ENCODE measurements around the gene AGPS. TPM values are rescaled to one million over a fixed set of nuclear protein-coding genes. Genes with fewer than 3 reads are reported as not detected.

AGPS gene
- total RNA-seq, 2 donors from 2014 or later = 17.5 to 21.7 TPM

DNA sequence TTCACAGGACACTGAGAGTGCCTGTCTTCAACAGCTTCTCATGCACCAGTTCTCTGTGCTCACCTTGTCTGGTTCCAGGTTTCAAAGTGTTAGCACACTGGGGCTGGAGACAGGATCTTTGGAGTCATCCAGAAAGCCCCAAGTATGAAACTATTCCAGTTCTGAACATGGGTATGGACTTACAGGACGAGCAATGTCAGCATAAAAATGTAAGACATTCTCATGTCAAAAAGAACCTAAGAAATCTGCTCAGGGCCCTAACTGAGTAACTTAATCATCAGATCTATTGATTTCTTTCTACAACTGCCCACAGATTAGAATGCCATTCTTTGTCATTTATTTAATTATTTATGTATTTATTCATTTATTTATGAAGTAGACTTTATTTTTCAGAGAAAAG, 184.5 kb downstream of the AGPS start:
- Histone ChIP-seq H3K27ac (no peak overlapping the region), H3K36me3 (no peaks in the 10 kb centered on the region), H3K4me1 (ENCODE audit: control insufficient read depth in 1 of 2, low read depth in 2 of 2) (no peaks in the 10 kb centered on the region), H3K4me3 (no peak overlapping the region), H3K9me3 (no peaks in the 10 kb centered on the region), H3K27me3 (replicated peaks; ENCODE audit: insufficient read depth) (no peaks in the 10 kb centered on the region)
- TF ChIP-seq, protein P1, sequence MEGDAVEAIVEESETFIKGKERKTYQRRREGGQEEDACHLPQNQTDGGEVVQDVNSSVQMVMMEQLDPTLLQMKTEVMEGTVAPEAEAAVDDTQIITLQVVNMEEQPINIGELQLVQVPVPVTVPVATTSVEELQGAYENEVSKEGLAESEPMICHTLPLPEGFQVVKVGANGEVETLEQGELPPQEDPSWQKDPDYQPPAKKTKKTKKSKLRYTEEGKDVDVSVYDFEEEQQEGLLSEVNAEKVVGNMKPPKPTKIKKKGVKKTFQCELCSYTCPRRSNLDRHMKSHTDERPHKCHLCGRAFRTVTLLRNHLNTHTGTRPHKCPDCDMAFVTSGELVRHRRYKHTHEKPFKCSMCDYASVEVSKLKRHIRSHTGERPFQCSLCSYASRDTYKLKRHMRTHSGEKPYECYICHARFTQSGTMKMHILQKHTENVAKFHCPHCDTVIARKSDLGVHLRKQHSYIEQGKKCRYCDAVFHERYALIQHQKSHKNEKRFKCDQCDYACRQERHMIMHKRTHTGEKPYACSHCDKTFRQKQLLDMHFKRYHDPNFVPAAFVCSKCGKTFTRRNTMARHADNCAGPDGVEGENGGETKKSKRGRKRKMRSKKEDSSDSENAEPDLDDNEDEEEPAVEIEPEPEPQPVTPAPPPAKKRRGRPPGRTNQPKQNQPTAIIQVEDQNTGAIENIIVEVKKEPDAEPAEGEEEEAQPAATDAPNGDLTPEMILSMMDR (IDR thresholded peaks at IDR 0.05) = no peak
- ATAC-seq (ENCODE audit: insufficient number of reproducible peaks, low FRiP score, low read depth) = no peak
- no peak for DNase-seq (ENCODE audit: low spot score)

DNA sequence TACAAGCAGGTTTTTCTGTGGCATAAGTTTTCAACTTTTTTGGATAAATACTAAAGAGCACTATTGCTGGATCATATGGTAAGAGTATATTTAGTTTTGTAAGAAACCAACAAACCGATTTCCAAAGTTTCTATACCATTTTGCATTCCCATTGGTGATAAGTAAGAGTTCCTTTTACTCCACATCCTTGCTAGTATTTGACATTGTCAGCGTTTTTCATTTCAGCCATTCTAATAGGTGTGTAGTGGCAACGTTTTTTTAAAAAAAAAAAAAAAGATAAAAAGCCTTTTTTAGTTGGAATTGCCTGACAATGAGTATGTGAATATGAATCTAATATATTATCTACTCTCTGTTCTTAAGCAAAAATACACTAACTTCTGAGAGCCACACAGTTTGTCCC, 185.9 kb downstream of the AGPS start:
- ATAC-seq (ENCODE audit: insufficient number of reproducible peaks, low FRiP score, low read depth) = no peak
- DNase-seq (ENCODE audit: low spot score) = no peak
- H3K9me3 ChIP-seq = no peaks in the 10 kb centered on the region
- H3K4me1 ChIP-seq (ENCODE audit: control insufficient read depth in 1 of 2, low read depth in 2 of 2) = no peaks in the 10 kb centered on the region
- H3K27me3 ChIP-seq (replicated peaks; ENCODE audit: insufficient read depth) = no peaks in the 10 kb centered on the region
- no peak overlapping the region for H3K27ac ChIP-seq
- H3K36me3 ChIP-seq = no peaks in the 10 kb centered on the region
- TF ChIP-seq, protein P1 (IDR thresholded peaks at IDR 0.05) = no peak
- H3K4me3 ChIP-seq = no peak overlapping the region

DNA sequence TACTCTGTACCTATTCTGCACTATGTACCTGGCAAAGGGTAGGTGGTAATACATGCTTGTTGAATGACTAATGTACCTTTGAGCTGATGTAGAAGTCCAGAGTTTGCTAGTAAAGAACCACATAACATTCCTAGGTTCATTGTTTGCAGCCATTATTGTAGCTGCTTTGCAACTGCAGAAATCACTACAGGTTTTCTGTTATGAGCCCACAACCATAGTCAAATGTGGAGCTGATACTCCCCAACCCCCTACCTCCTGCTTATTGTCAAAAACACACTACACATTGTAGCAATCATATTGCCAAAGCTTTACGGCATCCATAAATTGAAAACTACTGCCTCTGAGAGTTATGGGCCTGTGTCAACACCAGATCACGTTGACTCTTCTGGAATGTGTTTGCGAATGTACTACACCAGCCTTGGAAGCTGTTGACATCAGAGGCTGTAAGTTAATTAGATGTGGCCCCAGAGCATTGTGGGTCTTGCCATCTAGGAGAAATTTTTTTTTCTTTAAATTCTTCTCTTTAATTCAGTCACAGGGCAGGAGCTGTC, 187.0 kb downstream of the AGPS start:
- H3K4me1 ChIP-seq (ENCODE audit: control insufficient read depth in 1 of 2, low read depth in 2 of 2) = no peaks in the 10 kb centered on the region
- no peaks in the 10 kb centered on the region for H3K9me3 ChIP-seq
- ATAC-seq (ENCODE audit: insufficient number of reproducible peaks, low FRiP score, low read depth) (no peak), DNase-seq (ENCODE audit: low spot score) (no peak)
- no peak overlapping the region for H3K27ac ChIP-seq
- H3K4me3 ChIP-seq = no peak overlapping the region
- H3K27me3 ChIP-seq (replicated peaks; ENCODE audit: insufficient read depth) = no peaks in the 10 kb centered on the region
- TF ChIP-seq, protein P1 (IDR thresholded peaks at IDR 0.05) = no peak
- no peaks in the 10 kb centered on the region for H3K36me3 ChIP-seq

DNA sequence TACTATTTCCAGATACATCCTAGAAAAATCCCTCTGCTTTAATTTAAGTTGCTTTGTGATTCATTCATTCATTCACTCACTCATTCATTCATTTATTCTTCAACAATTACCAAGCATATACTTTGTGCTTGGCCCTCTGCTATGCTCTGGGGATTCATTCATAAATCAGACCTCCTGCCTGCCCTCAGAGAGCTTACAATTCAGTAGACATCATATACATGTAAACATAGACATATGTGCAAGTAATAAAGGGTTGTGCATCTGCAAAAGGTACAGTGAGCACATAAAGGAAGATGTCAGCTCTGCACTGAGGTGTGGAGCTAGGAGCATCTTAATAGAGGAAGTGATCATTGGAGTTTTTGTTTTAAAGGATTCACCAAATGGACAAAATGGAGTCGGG, 189.4 kb downstream of the AGPS start:
- no peak overlapping the region for H3K27ac ChIP-seq
- TF ChIP-seq, protein P1 (IDR thresholded peaks at IDR 0.05) = no peak
- DNase-seq (ENCODE audit: low spot score) (no peak), ATAC-seq (ENCODE audit: insufficient number of reproducible peaks, low FRiP score, low read depth) (no peak)
- no peaks in the 10 kb centered on the region for H3K27me3 ChIP-seq (replicated peaks; ENCODE audit: insufficient read depth)
- no peaks in the 10 kb centered on the region for H3K36me3 ChIP-seq
- no peaks in the 10 kb centered on the region for H3K9me3 ChIP-seq
- no peaks in the 10 kb centered on the region for H3K4me1 ChIP-seq (ENCODE audit: control insufficient read depth in 1 of 2, low read depth in 2 of 2)
- no peak overlapping the region for H3K4me3 ChIP-seq

DNA sequence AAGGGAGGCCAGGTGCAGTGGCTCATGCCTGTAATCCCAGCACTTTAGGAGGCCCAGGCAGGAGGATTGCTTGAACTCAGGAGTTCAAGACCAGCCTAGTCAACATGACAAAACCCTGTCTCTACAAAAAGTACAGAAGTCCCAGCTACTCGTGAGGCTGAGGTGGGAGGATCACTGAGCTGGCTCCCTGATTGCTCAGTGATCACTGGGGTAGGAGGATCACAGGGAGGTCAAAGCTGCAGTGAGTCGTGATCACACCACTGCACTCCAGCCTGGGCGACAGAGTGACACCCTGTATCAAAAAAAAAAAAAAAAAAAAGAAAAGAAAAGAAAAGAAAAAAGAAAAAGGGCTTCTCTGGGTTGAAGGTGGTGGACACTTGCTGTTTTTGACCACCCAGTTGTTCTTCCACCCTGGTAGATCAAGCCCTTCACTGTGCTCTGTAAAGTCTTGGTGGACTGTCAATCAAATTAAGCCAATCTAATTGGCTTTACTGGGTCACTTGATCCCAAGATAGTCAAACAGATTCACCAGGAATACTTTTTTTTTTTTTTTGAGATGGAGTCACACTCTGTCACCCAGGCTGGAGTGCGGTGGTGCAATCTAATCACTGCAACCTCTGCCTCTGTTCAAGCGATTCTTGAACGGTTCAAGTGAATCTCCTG, 191.6 kb downstream of the AGPS start:
- no peak overlapping the region for H3K4me3 ChIP-seq
- no peaks in the 10 kb centered on the region for H3K4me1 ChIP-seq (ENCODE audit: control insufficient read depth in 1 of 2, low read depth in 2 of 2)
- TF ChIP-seq, protein P1 (IDR thresholded peaks at IDR 0.05) = no peak
- no peak for DNase-seq (ENCODE audit: low spot score)
- ATAC-seq (ENCODE audit: insufficient number of reproducible peaks, low FRiP score, low read depth) = no peak
- no peaks in the 10 kb centered on the region for H3K27me3 ChIP-seq (replicated peaks; ENCODE audit: insufficient read depth)
- no peak overlapping the region for H3K27ac ChIP-seq
- H3K36me3 ChIP-seq = no peaks in the 10 kb centered on the region
- H3K9me3 ChIP-seq = no peaks in the 10 kb centered on the region
